Skeletal muscle tissue (tissue), 4 donors: ENCODE data around the gene BPNT1. TPM values are rescaled to one million over a fixed set of nuclear protein-coding genes. Genes with fewer than 3 reads are reported as not detected.

Source experiments
- H3K27ac ChIP-seq: one replicate; pipeline ENCODE4 v1.7.0; 2013; ENCODE audit warnings: mild to moderate bottlenecking, low read depth, low read length, inconsistent platforms
- H3K27me3 ChIP-seq, 3 donors: one replicate each; pipeline ENCODE4 v1.7.0; 2013; ENCODE audit warnings: low read length in 3 of 3; ENCODE audit not compliant: control insufficient read depth in 3 of 3, insufficient read depth in 3 of 3
- H3K36me3 ChIP-seq, 3 donors: one replicate each; pipeline ENCODE4 v1.7.0; 2013; ENCODE audit warnings: low read length in 3 of 3; ENCODE audit not compliant: control insufficient read depth in 3 of 3, insufficient read depth in 3 of 3
- H3K4me1 ChIP-seq, 3 donors: one replicate each; pipeline ENCODE4 v1.7.0; 2013; ENCODE audit warnings: low read length in 3 of 3, mild to moderate bottlenecking in 3 of 3; ENCODE audit not compliant: control insufficient read depth in 3 of 3, insufficient read depth in 3 of 3
- H3K4me3 ChIP-seq, 3 donors: one replicate each; pipeline ENCODE4 v1.7.0; 2013; ENCODE audit warnings: low read length in 3 of 3
- H3K9ac ChIP-seq, 3 donors: one replicate each; pipeline ENCODE4 v1.7.0; 2013; ENCODE audit warnings: low read length in 3 of 3, mild to moderate bottlenecking in 3 of 3, moderate library complexity in 2 of 3, low read depth in 1 of 3
- H3K9me3 ChIP-seq, 3 donors: one replicate each; pipeline ENCODE4 v1.7.0; 2013; ENCODE audit warnings: low read length in 3 of 3; ENCODE audit not compliant: control insufficient read depth in 3 of 3
- total RNA-seq: library from RNA; depleted of rRNA; stranded (reverse); fragments of >200 nt; gene quantifications from one replicate; pipeline ENCODE4 v1.2.3, GENCODE V29; 2014
- donor health status: Osteomylitis.

Gene BPNT1
- total RNA-seq, 1 donor from 2014 or later: 18.8 TPM

DNA sequence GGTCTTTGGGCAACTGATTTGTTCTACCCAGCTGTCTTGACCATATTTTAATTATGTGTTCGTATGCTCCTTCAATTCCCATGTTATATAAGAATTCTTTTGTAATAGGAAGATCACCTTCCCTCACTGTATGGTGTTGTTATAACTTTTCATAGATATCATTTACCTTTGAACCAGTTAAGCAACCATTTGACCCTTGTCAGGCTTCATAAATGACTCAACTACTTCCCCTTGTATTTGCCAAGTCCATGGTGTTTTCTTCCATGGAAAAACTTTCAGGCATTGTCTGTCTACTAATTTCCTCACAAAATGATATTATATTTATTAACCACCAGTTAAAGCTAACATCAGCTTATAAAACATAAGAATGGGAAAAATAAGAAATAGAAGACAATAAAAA is 5.1 kb downstream of the BPNT1 start:
- Histone ChIP-seq H3K9ac (no peak overlapping the region), H3K9me3 (no peaks in the 10 kb centered on the region), H3K27me3 (no peaks in the 10 kb centered on the region)

GRCh38 chr1:220077887-220078286 is 11.7 kb downstream of the BPNT1 start:
- no peaks in the 10 kb centered on the region for H3K27me3 ChIP-seq
- H3K4me1 ChIP-seq: no peaks in the 10 kb centered on the region
- H3K9me3 ChIP-seq: no peaks in the 10 kb centered on the region
- no peak overlapping the region for H3K4me3 ChIP-seq
- H3K27ac ChIP-seq: no peak overlapping the region
- no peak overlapping the region for H3K9ac ChIP-seq
- H3K36me3 ChIP-seq: peaks cover 2 to 5% (median 2%) of the 10 kb centered on the region in 3 donors

More for the DNA sequence above, 5.1 kb downstream of the BPNT1 start:
- Histone ChIP-seq H3K4me1 (peaks cover 0 to 2% (median 0%) of the 10 kb centered on the region in 3 donors), H3K4me3 (no peak overlapping the region), H3K36me3 (no peaks in the 10 kb centered on the region), H3K27ac (no peak overlapping the region)

DNA sequence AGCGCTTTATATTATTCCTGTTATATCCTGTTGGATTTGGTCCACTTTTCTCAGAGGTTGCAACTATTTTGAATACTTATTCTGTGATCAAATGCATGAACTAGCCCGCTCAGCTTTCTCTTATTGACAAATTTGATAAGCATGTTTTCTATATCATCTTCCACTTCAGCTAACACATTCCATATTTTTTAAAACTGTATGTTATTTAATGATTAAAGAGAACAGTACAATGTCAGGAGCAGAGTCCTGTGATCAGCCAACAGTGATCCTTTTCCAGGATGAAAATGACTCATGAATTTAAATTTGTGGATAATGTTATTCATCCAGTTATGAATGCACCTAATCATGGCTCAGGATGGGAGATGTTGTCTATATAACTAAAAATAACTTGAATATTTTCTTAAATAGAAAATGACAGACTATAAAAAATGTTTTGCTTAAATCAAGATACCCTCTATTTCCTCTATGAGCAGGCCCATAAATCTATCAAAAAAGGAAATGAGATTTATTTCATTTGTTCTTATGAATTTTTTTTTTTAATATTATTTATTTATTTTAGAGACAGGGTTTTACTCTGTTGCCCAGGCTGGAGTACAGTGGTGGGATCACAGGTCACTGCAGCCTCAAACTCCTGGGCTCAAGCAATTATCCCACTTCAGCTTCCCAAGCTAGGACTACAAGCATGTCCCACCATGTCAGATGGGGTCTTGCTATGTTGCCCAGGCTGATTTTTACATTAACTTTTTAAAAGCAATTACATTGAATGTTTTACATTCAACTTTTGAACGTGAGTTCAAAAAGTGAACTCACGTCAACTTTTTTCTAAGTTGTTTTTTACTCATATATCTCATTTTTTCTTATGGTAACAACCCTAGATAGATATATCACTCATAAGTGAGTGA is 12.5 kb downstream of the BPNT1 start:
- no peak overlapping the region for H3K27ac ChIP-seq
- no peaks in the 10 kb centered on the region for H3K9me3 ChIP-seq
- H3K4me3 ChIP-seq: no peak overlapping the region
- peaks cover 8 to 12% (median 10%) of the 10 kb centered on the region in 3 donors for H3K36me3 ChIP-seq
- H3K4me1 ChIP-seq: no peaks in the 10 kb centered on the region
- no peak overlapping the region for H3K9ac ChIP-seq
- no peaks in the 10 kb centered on the region for H3K27me3 ChIP-seq

DNA sequence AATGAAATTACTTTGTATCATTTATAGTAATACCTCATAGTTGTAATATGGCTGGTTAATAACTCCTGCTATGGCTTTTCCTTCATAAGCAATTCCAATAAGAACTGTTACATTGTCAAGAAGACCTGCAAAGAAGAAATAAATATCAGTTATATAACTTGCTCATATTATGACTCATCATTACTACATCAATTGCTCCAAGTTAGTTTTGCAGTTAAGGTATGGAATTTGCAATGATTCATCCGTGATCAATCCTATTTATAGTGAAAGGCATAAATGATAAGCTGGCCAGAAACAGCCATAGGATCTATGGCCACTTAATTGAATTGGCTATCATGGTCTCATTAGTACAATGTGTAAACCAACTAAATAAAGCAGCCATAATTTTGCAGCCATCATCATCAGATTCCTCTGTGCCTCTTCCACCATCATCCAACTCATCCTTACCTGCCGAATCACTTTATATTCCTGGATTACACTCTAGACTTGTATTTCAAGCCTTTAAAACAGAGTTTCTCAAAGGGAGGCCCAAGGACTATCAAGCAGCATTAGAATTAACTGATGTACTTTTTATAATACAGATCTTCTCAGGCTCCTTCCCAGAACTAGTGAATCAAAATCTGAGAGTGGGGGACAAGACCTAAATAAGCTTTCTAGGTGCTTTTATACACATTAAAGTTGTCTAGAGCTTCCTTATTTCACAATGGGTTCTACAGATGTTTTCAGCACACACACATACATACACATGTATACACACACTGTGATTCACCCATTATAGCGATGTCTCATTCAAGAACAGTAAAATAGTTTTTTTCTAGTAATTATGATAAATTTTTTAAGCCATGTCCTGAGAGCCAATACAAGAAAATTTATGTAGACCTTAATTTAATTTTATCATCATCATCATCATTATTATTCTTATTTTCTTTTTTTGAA is 22.1 kb downstream of the BPNT1 start:
- no peaks in the 10 kb centered on the region for H3K27me3 ChIP-seq
- H3K9me3 ChIP-seq: no peaks in the 10 kb centered on the region
- H3K4me1 ChIP-seq: no peaks in the 10 kb centered on the region
- H3K27ac ChIP-seq: no peak overlapping the region
- H3K36me3 ChIP-seq: peaks cover 15 to 45% (median 38%) of the 10 kb centered on the region in 3 donors
- no peak overlapping the region for H3K9ac ChIP-seq
- no peak overlapping the region for H3K4me3 ChIP-seq

DNA sequence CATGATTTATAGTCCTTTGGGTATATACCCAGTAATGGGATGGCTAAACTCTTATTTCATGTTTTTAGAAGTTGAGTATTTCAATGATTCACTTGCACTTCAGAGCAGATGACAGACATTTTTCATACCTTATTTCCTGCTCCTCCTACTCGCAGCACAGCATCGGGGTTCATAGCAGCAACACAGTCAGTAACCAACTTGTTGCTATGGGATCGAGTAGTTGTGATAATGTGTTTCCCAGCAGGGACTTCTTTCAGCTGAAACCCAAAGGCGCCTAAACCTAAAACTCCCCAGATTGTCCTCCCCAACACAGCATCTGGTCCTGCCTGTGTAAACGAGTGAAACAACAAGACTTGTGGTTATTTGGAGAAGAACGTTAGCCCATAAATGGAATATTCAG is 27.0 kb downstream of the BPNT1 start:
- Histone ChIP-seq H3K27ac (no peak overlapping the region), H3K9me3 (no peaks in the 10 kb centered on the region), H3K27me3 (no peaks in the 10 kb centered on the region), H3K4me3 (no peak overlapping the region), H3K36me3 (peaks cover 9 to 36% (median 34%) of the 10 kb centered on the region in 3 donors), H3K9ac (no peak overlapping the region), H3K4me1 (no peaks in the 10 kb centered on the region)

DNA sequence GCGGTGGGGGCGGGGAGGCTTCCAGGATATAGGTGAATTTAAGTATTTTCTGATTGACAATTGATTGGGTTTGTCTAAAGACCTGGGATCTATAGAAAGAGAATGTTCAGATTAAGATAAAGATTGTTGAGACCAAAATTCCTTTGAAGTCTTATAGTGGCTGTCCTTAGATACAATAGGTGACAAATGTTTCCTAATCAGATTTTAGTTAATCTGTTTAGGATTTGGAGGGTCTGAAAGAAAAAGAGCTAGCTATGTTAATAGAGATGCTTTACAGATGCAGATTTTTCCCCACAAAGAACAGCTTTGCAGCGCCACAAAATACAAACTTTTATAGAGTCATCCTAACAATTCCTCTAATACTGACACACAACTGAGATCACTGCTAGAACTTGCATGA is 28.7 kb downstream of the BPNT1 start:
- Histone ChIP-seq H3K4me1 (no peaks in the 10 kb centered on the region), H3K27ac (no peak overlapping the region), H3K27me3 (no peaks in the 10 kb centered on the region), H3K4me3 (no peak overlapping the region), H3K9ac (no peak overlapping the region), H3K9me3 (no peaks in the 10 kb centered on the region), H3K36me3 (peaks cover 6 to 30% (median 24%) of the 10 kb centered on the region in 3 donors)

- Histone ChIP-seq H3K9me3 (no peaks in the 10 kb centered on the region), H3K36me3 (peaks cover 0 to 10% (median 5%) of the 10 kb centered on the region in 3 donors), H3K4me1 (no peaks in the 10 kb centered on the region), H3K4me3 (no peak overlapping the region), H3K27me3 (no peaks in the 10 kb centered on the region), H3K9ac (no peak overlapping the region), H3K27ac (no peak overlapping the region)
Measured at GRCh38 chr1:220056374-220056773, 33.2 kb downstream of the BPNT1 start.

DNA sequence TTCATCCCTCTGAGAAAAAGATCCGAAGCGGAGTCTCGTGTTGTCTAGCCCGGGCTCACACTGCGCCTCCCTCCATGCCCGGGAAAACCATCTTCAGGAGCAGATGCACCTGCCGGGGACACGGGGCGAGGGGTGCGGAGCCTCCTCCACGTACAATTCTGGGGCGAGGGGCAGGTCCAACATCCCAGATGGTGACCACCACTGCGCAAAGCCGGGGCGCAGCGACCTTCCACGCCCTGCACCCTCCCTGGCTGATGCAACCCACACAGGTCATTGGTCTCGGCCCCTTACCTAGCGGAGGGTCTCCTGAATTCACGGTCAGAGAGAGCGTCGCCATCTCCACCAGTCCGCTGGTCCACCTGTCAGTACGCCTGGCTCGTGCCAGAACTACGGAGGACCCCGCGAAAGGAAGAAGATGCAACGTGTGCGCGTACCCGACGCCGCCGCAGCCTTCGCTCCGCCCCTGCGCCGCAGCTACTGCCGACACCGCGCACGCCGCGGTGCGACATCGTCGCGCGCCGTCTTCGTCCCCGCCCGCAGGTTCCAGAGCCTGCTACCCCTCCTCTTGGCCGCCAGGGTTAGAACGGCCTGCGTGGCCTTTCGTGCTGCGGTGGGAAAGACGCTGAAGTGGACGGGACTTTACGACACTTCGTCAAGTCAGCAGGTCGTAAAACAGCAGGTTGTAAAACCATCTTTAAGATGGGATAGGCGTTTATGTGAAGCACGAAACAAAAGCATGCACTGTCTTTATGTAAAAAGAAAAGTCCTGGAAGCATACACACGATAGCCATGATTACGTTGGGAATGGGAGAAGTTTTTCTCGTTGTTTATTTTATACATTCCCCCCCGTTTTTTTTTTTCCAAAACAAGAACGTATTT is 43.3 kb downstream of the BPNT1 start, which contains the start of gene EPRS1:
Gene EPRS1, minus strand, starts transcription at position 454 of the 879 bp plus-strand sequence. Its CDS starts 117 bp downstream, at position 337.
- H3K36me3 ChIP-seq: peaks cover 0 to 3% (median 0%) of the 10 kb centered on the region in 3 donors
- H3K4me1 ChIP-seq: peaks cover 6 to 8% (median 7%) of the 10 kb centered on the region in 3 donors
- H3K9me3 ChIP-seq: no peaks in the 10 kb centered on the region
- no peaks in the 10 kb centered on the region for H3K27me3 ChIP-seq
- H3K9ac ChIP-seq: peak within 1 kb of the TSS; percentile 85 to 91 (median 89)
- H3K4me3 ChIP-seq: peak within 1 kb of the TSS; percentile 86 to 100 (median 98)
- peak within 1 kb of the TSS; percentile 69 for H3K27ac ChIP-seq
